HEK293 (cell line): ENCODE data around the gene DOK6.

Source experiments
- CTCF ChIA-PET: fragments of 350-600 bp; formaldehyde crosslinking; extraction: SDS; loops from one replicate; lab custom pipeline; 2021; ENCODE audit warnings: antibody characterized with exemption; lab: Yijun Ruan, JAX
- POLR2A ChIA-PET: fragments of 300-600 bp; formaldehyde crosslinking; extraction: SDS; loops from one replicate; lab custom pipeline; 2020; ENCODE audit warnings: antibody characterized with exemption, inconsistent platforms; lab: Yijun Ruan, JAX
- H3K27ac ChIP-seq: fragments of 200-500 bp; sonication (Bioruptor generic); 2 replicates; pipeline ENCODE4 v1.5.1; 2014; ENCODE audit warnings: low read depth, low read length, control low read depth, inconsistent platforms; ENCODE audit errors: extremely low read depth
- H3K36me3 ChIP-seq, 2 experiments: fragments of 200-500 bp in 1 of 2; sonication (Bioruptor generic) in 1 of 2; 1 replicate in 1 of 2; 2 replicates in 1 of 2; pipeline ENCODE4 v1.5.1; 2014 to 2017; ENCODE audit warnings: inconsistent platforms in 2 of 2, low read length in 2 of 2; ENCODE audit not compliant: control insufficient read depth in 2 of 2, insufficient read depth in 1 of 2
- H3K4me1 ChIP-seq: fragments of 200-500 bp; sonication (Bioruptor generic); 2 replicates; pipeline ENCODE4 v1.5.1; 2014; ENCODE audit warnings: mild to moderate bottlenecking, low read length, inconsistent platforms; ENCODE audit not compliant: control insufficient read depth, insufficient read depth
- H3K4me3 ChIP-seq: 2 replicates; pipeline ENCODE4 v1.5.1; 2011; ENCODE audit warnings: low read depth, mild to moderate bottlenecking, control low read depth, low read length, moderate library complexity
- H3K9me3 ChIP-seq: fragments of 200-500 bp; sonication (Bioruptor generic); 2 replicates; pipeline ENCODE4 v1.5.1; 2014; ENCODE audit warnings: low read depth, low read length, inconsistent platforms; ENCODE audit not compliant: control insufficient read depth, insufficient read depth
- KLF16 ChIP-seq: fragments of 450-650 bp; formaldehyde crosslinking; IDR thresholded peaks from 2 replicates; pipeline ENCODE4 v1.5.1; 2017; ENCODE audit warnings: missing biosample characterization, missing genetic modification characterization
- KLF17 ChIP-seq: fragments of 450-650 bp; formaldehyde crosslinking; IDR thresholded peaks from 2 replicates; pipeline ENCODE4 v1.5.1; 2016; ENCODE audit warnings: missing biosample characterization, missing genetic modification characterization
- PRDM6 ChIP-seq: fragments of 450-650 bp; formaldehyde crosslinking; IDR thresholded peaks from 2 replicates; pipeline ENCODE4 v1.5.1; 2017; ENCODE audit warnings: missing biosample characterization, missing genetic modification characterization
- SCRT2 ChIP-seq: fragments of 450-650 bp; formaldehyde crosslinking; IDR thresholded peaks from 2 replicates; pipeline ENCODE4 v1.5.1; 2016; ENCODE audit warnings: missing biosample characterization, missing genetic modification characterization
- ZBTB17 ChIP-seq: fragments of 450-650 bp; formaldehyde crosslinking; IDR thresholded peaks from 2 replicates; pipeline ENCODE4 v1.5.1; 2016; ENCODE audit warnings: missing biosample characterization, missing genetic modification characterization
- ZBTB26 ChIP-seq: fragments of 450-650 bp; formaldehyde crosslinking; optimal IDR thresholded peaks from 2 replicates; pipeline ENCODE3; 2016; ENCODE audit warnings: missing biosample characterization, mild to moderate bottlenecking, missing genetic modification characterization
- ZBTB6 ChIP-seq: fragments of 450-650 bp; formaldehyde crosslinking; IDR thresholded peaks from 2 replicates; pipeline ENCODE4 v1.5.1; 2017; ENCODE audit warnings: missing biosample characterization, missing genetic modification characterization
- ZEB2 ChIP-seq: fragments of 450-650 bp; formaldehyde crosslinking; IDR thresholded peaks from 2 replicates; pipeline ENCODE4 v1.5.1; 2016; ENCODE audit warnings: missing biosample characterization, missing genetic modification characterization
- ZNF175 ChIP-seq: fragments of 450-650 bp; formaldehyde crosslinking; IDR thresholded peaks from 2 replicates; pipeline ENCODE4 v1.5.1; 2016; ENCODE audit warnings: missing biosample characterization, missing genetic modification characterization
- ZNF221 ChIP-seq: fragments of 450-650 bp; formaldehyde crosslinking; IDR thresholded peaks from 2 replicates; pipeline ENCODE4 v1.5.1; 2017; ENCODE audit warnings: missing biosample characterization, missing genetic modification characterization, borderline replicate concordance
- ZNF26 ChIP-seq: fragments of 450-650 bp; formaldehyde crosslinking; IDR thresholded peaks from 2 replicates; pipeline ENCODE4 v1.5.1; 2016; ENCODE audit warnings: missing biosample characterization, missing genetic modification characterization
- ZNF302 ChIP-seq: fragments of 450-650 bp; formaldehyde crosslinking; IDR thresholded peaks from 2 replicates; pipeline ENCODE4 v1.5.1; 2016; ENCODE audit warnings: missing biosample characterization, missing genetic modification characterization, low read depth
- ZNF311 ChIP-seq: fragments of 450-650 bp; formaldehyde crosslinking; IDR thresholded peaks from 2 replicates; pipeline ENCODE4 v1.5.1; 2017; ENCODE audit warnings: missing biosample characterization, missing genetic modification characterization, borderline replicate concordance
- ZNF341 ChIP-seq: fragments of 450-650 bp; formaldehyde crosslinking; IDR thresholded peaks from 2 replicates; pipeline ENCODE4; 2016; ENCODE audit warnings: low read depth, missing biosample characterization, missing genetic modification characterization
- ZNF354C ChIP-seq: fragments of 450-650 bp; formaldehyde crosslinking; IDR thresholded peaks from 2 replicates; pipeline ENCODE4 v1.5.1; 2016; ENCODE audit warnings: missing biosample characterization, missing genetic modification characterization, low read depth, borderline replicate concordance
- ZNF362 ChIP-seq: fragments of 450-650 bp; formaldehyde crosslinking; IDR thresholded peaks from 2 replicates; pipeline ENCODE4 v1.5.1; 2016; ENCODE audit warnings: missing biosample characterization, missing genetic modification characterization
- ZNF37A ChIP-seq: fragments of 450-650 bp; IDR thresholded peaks from 2 replicates; pipeline ENCODE4 v1.5.1; 2018; ENCODE audit warnings: missing biosample characterization, missing genetic modification characterization
- ZNF558 ChIP-seq: fragments of 450-650 bp; formaldehyde crosslinking; IDR thresholded peaks from 2 replicates; pipeline ENCODE4 v1.5.1; 2016; ENCODE audit warnings: missing biosample characterization, missing genetic modification characterization
- ZNF600 ChIP-seq: fragments of 450-650 bp; formaldehyde crosslinking; IDR thresholded peaks from 2 replicates; pipeline ENCODE4 v1.5.1; 2016; ENCODE audit warnings: missing biosample characterization, missing genetic modification characterization
- ZNF629 ChIP-seq: fragments of 450-650 bp; formaldehyde crosslinking; IDR thresholded peaks from 2 replicates; pipeline ENCODE4 v1.5.1; 2017; ENCODE audit warnings: missing biosample characterization, missing genetic modification characterization
- TF ChIP-seq, protein P1 (sequence below): fragments of 450-650 bp; formaldehyde crosslinking; IDR thresholded peaks from 2 replicates; pipeline ENCODE4 v1.5.1; 2017; ENCODE audit warnings: missing biosample characterization, missing genetic modification characterization
- TF ChIP-seq, protein P2 (sequence below): fragments of 450-650 bp; formaldehyde crosslinking; IDR thresholded peaks from 2 replicates; pipeline ENCODE4 v1.5.1; 2016; ENCODE audit warnings: missing biosample characterization, missing genetic modification characterization

Gene DOK6

DNA sequence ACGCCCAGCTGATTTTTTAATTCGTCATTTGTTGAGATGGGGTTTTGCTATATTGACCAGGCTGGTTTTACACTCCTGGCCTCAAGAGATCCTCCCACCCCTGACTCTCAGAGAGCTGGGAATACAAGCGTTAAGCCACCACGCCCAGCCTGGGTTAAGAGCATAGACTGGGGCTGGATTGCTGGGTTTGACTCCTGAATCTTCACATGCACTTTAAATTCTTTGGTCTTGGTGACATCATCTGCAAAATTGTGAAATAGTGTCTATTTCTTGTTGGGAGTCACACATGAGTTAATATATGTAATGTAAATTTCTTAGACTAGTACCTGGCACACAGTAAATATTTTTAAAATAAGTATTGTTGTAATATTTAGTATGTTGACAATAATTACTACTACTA is 257.4 kb downstream of the DOK6 start:
- ChIA-PET POLR2A (no interaction called here), CTCF (no interaction called here)
- Histone ChIP-seq H3K4me3 (no peak overlapping the region), H3K27ac (no peak overlapping the region), H3K36me3 (no peaks in the 10 kb centered on the region), H3K9me3 (no peaks in the 10 kb centered on the region), H3K4me1 (no peaks in the 10 kb centered on the region)
- TF ChIP-seq ZNF600 (tag by site-specific recombination) (no peak), ZNF354C (no peak), ZNF311 (tag by site-specific recombination) (no peak), SCRT2 (no peak), ZNF362 (no peak), ZEB2 (no peak), ZNF558 (no peak), ZBTB17 (tag by site-specific recombination) (no peak), ZNF629 (tag by site-specific recombination) (no peak), KLF16 (tag by site-specific recombination) (no peak), PRDM6 (no peak), ZNF302 (tag by site-specific recombination) (no peak), ZNF341 (no peak), ZNF37A (tag by site-specific recombination) (no peak), ZNF221 (tag by site-specific recombination) (no peak), KLF17 (no peak), ZNF175 (tag by site-specific recombination) (no peak), ZBTB26 (tag by site-specific recombination) (no peak)
- TF ChIP-seq, protein P1, sequence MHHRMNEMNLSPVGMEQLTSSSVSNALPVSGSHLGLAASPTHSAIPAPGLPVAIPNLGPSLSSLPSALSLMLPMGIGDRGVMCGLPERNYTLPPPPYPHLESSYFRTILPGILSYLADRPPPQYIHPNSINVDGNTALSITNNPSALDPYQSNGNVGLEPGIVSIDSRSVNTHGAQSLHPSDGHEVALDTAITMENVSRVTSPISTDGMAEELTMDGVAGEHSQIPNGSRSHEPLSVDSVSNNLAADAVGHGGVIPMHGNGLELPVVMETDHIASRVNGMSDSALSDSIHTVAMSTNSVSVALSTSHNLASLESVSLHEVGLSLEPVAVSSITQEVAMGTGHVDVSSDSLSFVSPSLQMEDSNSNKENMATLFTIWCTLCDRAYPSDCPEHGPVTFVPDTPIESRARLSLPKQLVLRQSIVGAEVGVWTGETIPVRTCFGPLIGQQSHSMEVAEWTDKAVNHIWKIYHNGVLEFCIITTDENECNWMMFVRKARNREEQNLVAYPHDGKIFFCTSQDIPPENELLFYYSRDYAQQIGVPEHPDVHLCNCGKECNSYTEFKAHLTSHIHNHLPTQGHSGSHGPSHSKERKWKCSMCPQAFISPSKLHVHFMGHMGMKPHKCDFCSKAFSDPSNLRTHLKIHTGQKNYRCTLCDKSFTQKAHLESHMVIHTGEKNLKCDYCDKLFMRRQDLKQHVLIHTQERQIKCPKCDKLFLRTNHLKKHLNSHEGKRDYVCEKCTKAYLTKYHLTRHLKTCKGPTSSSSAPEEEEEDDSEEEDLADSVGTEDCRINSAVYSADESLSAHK (tag by site-specific recombination), result no peak

GRCh38 chr18:69658685-69659084 is 258.0 kb downstream of the DOK6 start:
- ChIA-PET CTCF (no interaction called here), POLR2A (no interaction called here)
- no peak overlapping the region for H3K4me3 ChIP-seq
- H3K9me3 ChIP-seq, result no peaks in the 10 kb centered on the region
- no peak overlapping the region for H3K27ac ChIP-seq
- no peaks in the 10 kb centered on the region for H3K36me3 ChIP-seq
- TF ChIP-seq ZBTB6 (tag by site-specific recombination) (no peak), ZNF26 (tag by site-specific recombination) (no peak)
- TF ChIP-seq, protein P2, sequence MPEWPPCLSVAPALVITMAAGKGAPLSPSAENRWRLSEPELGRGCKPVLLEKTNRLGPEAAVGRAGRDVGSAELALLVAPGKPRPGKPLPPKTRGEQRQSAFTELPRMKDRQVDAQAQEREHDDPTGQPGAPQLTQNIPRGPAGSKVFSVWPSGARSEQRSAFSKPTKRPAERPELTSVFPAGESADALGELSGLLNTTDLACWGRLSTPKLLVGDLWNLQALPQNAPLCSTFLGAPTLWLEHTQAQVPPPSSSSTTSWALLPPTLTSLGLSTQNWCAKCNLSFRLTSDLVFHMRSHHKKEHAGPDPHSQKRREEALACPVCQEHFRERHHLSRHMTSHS (tag by site-specific recombination), result no peak
- H3K4me1 ChIP-seq, result no peaks in the 10 kb centered on the region
